ENCODE data around the gene CTU1. TPM values are rescaled to one million over a fixed set of nuclear protein-coding genes. Genes with fewer than 3 reads are reported as not detected.

CTU1 gene
- total RNA-seq, 1 experiment from 2014 or later: 8.6 TPM

DNA sequence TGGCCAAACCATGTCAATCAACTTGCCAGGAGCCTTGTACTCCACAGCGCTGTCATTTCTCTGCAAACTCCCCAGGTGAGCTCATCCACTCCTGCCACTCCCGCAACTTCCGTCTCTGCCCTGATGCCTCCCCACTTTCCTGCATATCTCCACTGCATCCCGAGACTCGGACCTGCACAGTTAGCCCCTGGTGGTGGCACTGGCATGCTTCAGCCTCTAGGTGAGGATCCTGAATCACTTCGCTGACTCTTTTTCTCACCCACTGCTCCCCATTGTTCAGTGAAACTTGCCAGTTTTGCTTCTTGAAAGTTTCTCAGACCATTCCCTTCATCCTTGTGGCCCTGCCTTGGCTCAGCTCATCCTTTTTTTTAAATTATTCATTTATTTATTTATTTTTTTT, 3.4 kb upstream of the CTU1 start:
- Mint-ChIP-seq H3K27ac (no peak overlapping the region), H3K4me1 (peaks cover 8% of the 10 kb centered on the region), H3K27me3 (ENCODE audit: low read depth) (peaks cover 31% of the 10 kb centered on the region), H3K36me3 (no peaks in the 10 kb centered on the region), H3K9me3 (no peaks in the 10 kb centered on the region), H3K4me3 (no peak overlapping the region)
- no peak for DNase-seq (ENCODE audit: low spot score)
- TF ChIP-seq SMAD3 (CRISPR knock-in tag; IDR thresholded peaks at IDR 0.05; ENCODE audit: borderline replicate concordance) (no peak), MXD4 (CRISPR knock-in tag; IDR thresholded peaks at IDR 0.05; ENCODE audit: borderline replicate concordance) (no peak), HMGA2 (CRISPR knock-in tag; IDR thresholded peaks at IDR 0.05) (no peak), GTF2I (CRISPR knock-in tag; conservative IDR thresholded peaks at IDR 0.05) (no peak), CREB1 (CRISPR knock-in tag; IDR thresholded peaks at IDR 0.05) (no peak)
- TF ChIP-seq, protein P1, sequence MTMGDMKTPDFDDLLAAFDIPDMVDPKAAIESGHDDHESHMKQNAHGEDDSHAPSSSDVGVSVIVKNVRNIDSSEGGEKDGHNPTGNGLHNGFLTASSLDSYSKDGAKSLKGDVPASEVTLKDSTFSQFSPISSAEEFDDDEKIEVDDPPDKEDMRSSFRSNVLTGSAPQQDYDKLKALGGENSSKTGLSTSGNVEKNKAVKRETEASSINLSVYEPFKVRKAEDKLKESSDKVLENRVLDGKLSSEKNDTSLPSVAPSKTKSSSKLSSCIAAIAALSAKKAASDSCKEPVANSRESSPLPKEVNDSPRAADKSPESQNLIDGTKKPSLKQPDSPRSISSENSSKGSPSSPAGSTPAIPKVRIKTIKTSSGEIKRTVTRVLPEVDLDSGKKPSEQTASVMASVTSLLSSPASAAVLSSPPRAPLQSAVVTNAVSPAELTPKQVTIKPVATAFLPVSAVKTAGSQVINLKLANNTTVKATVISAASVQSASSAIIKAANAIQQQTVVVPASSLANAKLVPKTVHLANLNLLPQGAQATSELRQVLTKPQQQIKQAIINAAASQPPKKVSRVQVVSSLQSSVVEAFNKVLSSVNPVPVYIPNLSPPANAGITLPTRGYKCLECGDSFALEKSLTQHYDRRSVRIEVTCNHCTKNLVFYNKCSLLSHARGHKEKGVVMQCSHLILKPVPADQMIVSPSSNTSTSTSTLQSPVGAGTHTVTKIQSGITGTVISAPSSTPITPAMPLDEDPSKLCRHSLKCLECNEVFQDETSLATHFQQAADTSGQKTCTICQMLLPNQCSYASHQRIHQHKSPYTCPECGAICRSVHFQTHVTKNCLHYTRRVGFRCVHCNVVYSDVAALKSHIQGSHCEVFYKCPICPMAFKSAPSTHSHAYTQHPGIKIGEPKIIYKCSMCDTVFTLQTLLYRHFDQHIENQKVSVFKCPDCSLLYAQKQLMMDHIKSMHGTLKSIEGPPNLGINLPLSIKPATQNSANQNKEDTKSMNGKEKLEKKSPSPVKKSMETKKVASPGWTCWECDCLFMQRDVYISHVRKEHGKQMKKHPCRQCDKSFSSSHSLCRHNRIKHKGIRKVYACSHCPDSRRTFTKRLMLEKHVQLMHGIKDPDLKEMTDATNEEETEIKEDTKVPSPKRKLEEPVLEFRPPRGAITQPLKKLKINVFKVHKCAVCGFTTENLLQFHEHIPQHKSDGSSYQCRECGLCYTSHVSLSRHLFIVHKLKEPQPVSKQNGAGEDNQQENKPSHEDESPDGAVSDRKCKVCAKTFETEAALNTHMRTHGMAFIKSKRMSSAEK (CRISPR knock-in tag; IDR thresholded peaks at IDR 0.05; ENCODE audit: borderline replicate concordance): no peak
- TF ChIP-seq, protein P2, sequence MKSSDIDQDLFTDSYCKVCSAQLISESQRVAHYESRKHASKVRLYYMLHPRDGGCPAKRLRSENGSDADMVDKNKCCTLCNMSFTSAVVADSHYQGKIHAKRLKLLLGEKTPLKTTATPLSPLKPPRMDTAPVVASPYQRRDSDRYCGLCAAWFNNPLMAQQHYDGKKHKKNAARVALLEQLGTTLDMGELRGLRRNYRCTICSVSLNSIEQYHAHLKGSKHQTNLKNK (CRISPR knock-in tag; IDR thresholded peaks at IDR 0.05): no peak
- TF ChIP-seq, protein P3, sequence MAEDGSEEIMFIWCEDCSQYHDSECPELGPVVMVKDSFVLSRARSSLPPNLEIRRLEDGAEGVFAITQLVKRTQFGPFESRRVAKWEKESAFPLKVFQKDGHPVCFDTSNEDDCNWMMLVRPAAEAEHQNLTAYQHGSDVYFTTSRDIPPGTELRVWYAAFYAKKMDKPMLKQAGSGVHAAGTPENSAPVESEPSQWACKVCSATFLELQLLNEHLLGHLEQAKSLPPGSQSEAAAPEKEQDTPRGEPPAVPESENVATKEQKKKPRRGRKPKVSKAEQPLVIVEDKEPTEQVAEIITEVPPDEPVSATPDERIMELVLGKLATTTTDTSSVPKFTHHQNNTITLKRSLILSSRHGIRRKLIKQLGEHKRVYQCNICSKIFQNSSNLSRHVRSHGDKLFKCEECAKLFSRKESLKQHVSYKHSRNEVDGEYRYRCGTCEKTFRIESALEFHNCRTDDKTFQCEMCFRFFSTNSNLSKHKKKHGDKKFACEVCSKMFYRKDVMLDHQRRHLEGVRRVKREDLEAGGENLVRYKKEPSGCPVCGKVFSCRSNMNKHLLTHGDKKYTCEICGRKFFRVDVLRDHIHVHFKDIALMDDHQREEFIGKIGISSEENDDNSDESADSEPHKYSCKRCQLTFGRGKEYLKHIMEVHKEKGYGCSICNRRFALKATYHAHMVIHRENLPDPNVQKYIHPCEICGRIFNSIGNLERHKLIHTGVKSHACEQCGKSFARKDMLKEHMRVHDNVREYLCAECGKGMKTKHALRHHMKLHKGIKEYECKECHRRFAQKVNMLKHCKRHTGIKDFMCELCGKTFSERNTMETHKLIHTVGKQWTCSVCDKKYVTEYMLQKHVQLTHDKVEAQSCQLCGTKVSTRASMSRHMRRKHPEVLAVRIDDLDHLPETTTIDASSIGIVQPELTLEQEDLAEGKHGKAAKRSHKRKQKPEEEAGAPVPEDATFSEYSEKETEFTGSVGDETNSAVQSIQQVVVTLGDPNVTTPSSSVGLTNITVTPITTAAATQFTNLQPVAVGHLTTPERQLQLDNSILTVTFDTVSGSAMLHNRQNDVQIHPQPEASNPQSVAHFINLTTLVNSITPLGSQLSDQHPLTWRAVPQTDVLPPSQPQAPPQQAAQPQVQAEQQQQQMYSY (CRISPR knock-in tag; IDR thresholded peaks at IDR 0.05): no peak
- TF ChIP-seq, protein P4, sequence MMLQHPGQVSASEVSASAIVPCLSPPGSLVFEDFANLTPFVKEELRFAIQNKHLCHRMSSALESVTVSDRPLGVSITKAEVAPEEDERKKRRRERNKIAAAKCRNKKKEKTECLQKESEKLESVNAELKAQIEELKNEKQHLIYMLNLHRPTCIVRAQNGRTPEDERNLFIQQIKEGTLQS (CRISPR knock-in tag; conservative IDR thresholded peaks at IDR 0.05): no peak
- TF ChIP-seq, protein P5, sequence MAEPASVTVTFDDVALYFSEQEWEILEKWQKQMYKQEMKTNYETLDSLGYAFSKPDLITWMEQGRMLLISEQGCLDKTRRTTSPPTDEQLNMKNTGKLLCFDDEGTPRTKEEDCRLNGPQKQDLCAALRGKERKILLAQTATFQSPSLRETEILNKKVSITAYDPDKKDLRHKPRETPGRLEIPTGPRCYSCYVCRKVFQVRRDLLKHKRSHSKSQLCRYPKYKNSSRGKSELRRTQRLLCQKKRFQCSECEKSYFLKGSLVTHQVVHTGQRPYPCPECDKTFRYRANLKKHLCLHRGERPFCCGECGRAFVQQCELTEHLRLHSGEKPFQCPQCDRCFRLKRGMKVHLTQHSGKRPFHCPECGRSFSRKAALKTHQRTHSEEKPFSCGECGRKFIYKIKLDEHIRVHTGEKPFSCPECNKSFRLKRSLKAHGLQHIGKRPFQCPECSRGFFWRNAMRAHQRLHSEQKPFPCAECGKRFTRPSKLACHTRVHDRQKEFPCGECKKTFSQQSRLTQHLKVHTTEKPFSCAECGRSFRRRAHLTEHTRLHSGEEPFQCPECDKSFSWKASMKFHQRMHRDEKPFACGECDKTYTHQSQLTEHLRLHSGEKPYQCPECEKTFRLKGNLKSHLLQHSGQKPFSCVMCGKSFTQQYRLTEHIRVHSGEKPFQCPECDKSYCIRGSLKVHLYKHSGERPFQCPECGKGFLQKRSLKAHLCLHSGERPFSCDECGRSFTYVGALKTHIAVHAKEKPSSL (CRISPR knock-in tag; conservative IDR thresholded peaks at IDR 0.05): no peak
- CTCF ChIA-PET: interaction anchor here (0.5 to 1.6 kb wide), 10 partner anchors 9 to 545 kb away, joined by 3 to 6 read pairs (median 4); no protein-coding TSS in a partner anchor
- ATAC-seq: no peak
- POLR2A ChIA-PET: no interaction called here

DNA sequence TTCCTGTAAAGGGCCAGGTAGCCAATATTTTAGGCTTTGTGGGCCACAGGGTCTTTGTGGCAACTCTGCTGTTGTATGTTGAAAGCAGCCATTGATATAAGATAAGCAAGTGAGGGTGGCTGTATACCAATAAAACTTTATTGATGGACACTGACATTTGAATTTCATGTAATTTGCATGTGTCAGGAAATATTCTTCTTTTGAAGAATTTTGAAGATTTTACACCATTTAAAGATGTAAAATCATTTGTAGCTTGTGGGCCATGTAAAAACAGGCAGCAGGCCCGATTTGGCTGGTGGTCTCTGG, 2.4 kb upstream of the CTU1 start:
- POLR2A ChIA-PET: no interaction called here
- no peak for ATAC-seq
- Mint-ChIP-seq H3K27ac (no peak overlapping the region), H3K36me3 (no peaks in the 10 kb centered on the region), H3K4me1 (peaks cover 8% of the 10 kb centered on the region), H3K4me3 (no peak overlapping the region), H3K9me3 (no peaks in the 10 kb centered on the region), H3K27me3 (ENCODE audit: low read depth) (peaks cover 23% of the 10 kb centered on the region)
- no peak for DNase-seq (ENCODE audit: low spot score)
- CTCF ChIA-PET: interaction anchor here (0.7 to 1.8 kb wide), 4 partner anchors 8 to 546 kb away, joined by 3 to 7 read pairs (median 4); no protein-coding TSS in a partner anchor
- TF ChIP-seq, protein P6, sequence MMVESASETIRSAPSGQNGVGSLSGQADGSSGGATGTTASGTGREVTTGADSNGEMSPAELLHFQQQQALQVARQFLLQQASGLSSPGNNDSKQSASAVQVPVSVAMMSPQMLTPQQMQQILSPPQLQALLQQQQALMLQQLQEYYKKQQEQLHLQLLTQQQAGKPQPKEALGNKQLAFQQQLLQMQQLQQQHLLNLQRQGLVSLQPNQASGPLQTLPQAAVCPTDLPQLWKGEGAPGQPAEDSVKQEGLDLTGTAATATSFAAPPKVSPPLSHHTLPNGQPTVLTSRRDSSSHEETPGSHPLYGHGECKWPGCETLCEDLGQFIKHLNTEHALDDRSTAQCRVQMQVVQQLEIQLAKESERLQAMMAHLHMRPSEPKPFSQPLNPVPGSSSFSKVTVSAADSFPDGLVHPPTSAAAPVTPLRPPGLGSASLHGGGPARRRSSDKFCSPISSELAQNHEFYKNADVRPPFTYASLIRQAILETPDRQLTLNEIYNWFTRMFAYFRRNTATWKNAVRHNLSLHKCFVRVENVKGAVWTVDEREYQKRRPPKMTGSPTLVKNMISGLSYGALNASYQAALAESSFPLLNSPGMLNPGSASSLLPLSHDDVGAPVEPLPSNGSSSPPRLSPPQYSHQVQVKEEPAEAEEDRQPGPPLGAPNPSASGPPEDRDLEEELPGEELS (CRISPR knock-in tag; IDR thresholded peaks at IDR 0.05): no peak
- TF ChIP-seq, protein P7, sequence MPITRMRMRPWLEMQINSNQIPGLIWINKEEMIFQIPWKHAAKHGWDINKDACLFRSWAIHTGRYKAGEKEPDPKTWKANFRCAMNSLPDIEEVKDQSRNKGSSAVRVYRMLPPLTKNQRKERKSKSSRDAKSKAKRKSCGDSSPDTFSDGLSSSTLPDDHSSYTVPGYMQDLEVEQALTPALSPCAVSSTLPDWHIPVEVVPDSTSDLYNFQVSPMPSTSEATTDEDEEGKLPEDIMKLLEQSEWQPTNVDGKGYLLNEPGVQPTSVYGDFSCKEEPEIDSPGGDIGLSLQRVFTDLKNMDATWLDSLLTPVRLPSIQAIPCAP (CRISPR knock-in tag; IDR thresholded peaks at IDR 0.05): no peak
- TF ChIP-seq MYBL2 (CRISPR knock-in tag; IDR thresholded peaks at IDR 0.05) (no peak), ZNF138 (CRISPR knock-in tag; conservative IDR thresholded peaks at IDR 0.05) (no peak), RELA (CRISPR knock-in tag; IDR thresholded peaks at IDR 0.05; ENCODE audit: borderline replicate concordance) (no peak), NFATC4 (CRISPR knock-in tag; IDR thresholded peaks at IDR 0.05) (no peak), ZNF232 (CRISPR knock-in tag; IDR thresholded peaks at IDR 0.05) (no peak), IRF2 (CRISPR knock-in tag; IDR thresholded peaks at IDR 0.05; ENCODE audit: borderline replicate concordance, low read depth) (no peak), EMX1 (CRISPR knock-in tag; IDR thresholded peaks at IDR 0.05) (no peak), TCF7 (CRISPR knock-in tag; IDR thresholded peaks at IDR 0.05; ENCODE audit: low read depth) (no peak), MXD4 (CRISPR knock-in tag; IDR thresholded peaks at IDR 0.05; ENCODE audit: borderline replicate concordance) (no peak), CREB1 (CRISPR knock-in tag; IDR thresholded peaks at IDR 0.05) (no peak)

Data from WTC11 (cell line).